ENCODE results near the gene ZC3H4.

- TF ChIP-seq CTCF (IDR thresholded peaks at IDR 0.05): no peak
- no peak for TF ChIP-seq EP300 (IDR thresholded peaks at IDR 0.05)
These were observed 90.2 kb downstream of the ZC3H4 start for GRCh38 chr19:47023448-47023794.

Measured in tibial nerve (tissue), 4 donors.